HG02588 (cell line): ENCODE measurements around the gene PNRC1.
"Not testable (repeated sequence)": the region's sequence is repeated elsewhere in the genome, so short reads cannot be mapped to it uniquely, and the experiment has no call there.

ENCODE experiments used
- ATAC-seq: cut with Tn5 transposase; IDR thresholded peaks from one replicate; pipeline ENCODE4 v1.9.1; 2021; ENCODE audit warnings: mild to moderate bottlenecking, moderate library complexity; ENCODE audit not compliant: unreplicated experiment

The PNRC1 gene

GRCh38 chr6:89080281-89081128 lies at the start of gene PNRC1:
TSS of gene PNRC1 (plus strand) at chr6:89080751. CDS start at chr6:89080895, 144 bp downstream.
- ATAC-seq, result peak; percentile 72

- no peak for ATAC-seq
These were observed 48.0 kb upstream of the PNRC1 start for GRCh38 chr6:89032599-89032998.

GRCh38 chr6:89033461-89033860 lies 47.1 kb upstream of the PNRC1 start:
- no peak for ATAC-seq

DNA sequence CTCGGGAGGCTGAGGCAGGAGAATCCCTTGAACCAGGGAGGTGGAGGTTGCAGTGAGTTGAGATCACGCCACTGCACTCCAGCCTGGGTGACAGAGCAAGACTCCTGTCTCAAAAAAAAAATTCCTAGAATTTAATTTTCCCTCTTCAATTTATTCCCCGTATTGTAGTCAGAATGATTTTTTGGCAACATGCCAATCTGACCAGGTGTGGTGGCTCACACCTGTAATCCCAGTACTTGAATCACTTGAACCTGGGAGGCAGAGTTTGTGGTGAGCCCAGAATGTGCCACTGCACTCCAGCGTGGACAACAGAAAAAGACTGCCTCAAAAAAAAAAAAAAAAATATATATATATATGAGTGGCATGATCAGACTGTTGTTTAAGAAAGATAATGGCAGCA lies 46.4 kb upstream of the PNRC1 start:
- ATAC-seq, result not testable (repeated sequence)

- no peak for ATAC-seq
These were observed 45.8 kb upstream of the PNRC1 start for GRCh38 chr6:89034586-89035251.

- no peak for ATAC-seq
These were observed 45.1 kb upstream of the PNRC1 start for GRCh38 chr6:89035252-89036101.

GRCh38 chr6:89037141-89037900 lies 43.2 kb upstream of the PNRC1 start:
- ATAC-seq, result no peak

DNA sequence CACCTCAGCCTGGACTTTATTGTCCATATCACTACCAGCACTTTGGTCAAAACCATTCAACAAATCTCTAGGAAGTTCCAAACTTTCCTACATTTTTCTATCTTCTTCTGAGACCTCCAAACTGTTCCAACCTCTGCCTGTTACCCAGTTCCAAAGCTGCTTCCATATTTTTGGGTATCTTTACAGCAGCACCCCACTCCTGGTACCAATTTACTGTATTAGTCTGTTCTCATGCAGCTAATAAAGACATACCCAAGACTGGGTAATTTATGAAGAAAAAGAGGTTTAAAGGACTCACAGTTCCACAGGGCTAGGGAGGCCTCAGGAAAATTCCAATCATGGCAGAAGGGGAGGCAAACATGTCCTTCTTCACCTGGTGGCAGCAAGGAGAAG lies 42.7 kb upstream of the PNRC1 start:
- ATAC-seq, result not testable (repeated sequence)

GRCh38 chr6:89042664-89043063 lies 37.9 kb upstream of the PNRC1 start:
- ATAC-seq, result no peak

DNA sequence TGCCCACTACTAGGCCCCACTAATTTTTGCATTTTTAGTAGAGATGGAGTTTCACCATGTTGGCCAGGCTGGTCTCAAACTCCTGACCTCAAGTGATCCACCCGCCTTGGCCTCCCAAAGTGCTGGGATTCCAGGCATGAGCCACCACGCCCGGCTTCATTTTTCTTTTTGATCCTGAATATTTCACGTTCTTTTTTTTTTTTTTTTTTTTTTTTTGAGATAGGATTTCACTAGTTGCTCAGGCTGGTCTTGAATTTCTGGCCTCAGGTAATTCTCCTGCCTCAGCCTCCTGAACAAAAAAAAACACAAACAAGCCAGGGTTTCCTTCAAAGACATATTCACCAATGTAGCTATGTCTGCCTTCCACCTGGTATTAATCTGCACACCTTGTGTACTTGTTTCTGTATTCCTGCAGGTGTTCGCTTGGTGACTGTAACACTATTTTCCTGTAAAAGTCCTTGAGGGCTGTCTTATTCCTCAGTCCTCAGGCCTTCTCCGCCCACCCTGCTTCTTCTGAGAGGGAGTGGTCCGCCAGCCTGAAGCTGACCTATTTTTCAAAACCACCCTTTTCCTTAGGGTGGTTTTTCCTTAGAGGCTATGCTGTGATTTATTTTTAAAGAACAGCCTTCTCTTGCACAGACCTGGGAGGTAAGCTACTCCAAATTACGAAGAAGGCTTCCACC lies 36.1 kb upstream of the PNRC1 start:
- no peak for ATAC-seq

GRCh38 chr6:89045011-89045387 lies 35.6 kb upstream of the PNRC1 start:
- no peak for ATAC-seq

- no peak for ATAC-seq
These were observed 35.0 kb upstream of the PNRC1 start for GRCh38 chr6:89045576-89045975.

GRCh38 chr6:89047473-89047872 lies 33.1 kb upstream of the PNRC1 start:
- ATAC-seq, result no peak

GRCh38 chr6:89048288-89048923 lies 32.1 kb upstream of the PNRC1 start:
- no peak for ATAC-seq

DNA sequence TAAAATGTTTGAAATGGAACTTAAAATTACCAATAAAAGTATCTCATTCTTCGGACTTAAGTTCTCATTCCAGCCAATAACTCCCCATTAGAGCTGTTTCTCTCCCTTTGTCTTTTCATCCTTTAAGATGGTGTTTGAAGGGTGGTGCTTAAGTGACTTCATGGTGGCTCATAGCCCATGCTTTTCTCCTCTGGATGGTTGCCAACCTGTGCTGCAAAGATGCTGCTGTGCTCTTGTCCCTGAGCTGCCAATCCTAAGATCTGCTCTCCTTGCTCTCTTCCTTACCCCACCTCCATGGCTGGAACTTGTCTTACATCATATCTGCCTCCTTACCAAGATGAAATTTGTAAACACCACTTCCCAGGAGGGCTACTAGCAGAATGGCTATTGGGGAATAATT lies 31.6 kb upstream of the PNRC1 start:
- no peak for ATAC-seq

- ATAC-seq, result no peak
These were observed 30.4 kb upstream of the PNRC1 start for GRCh38 chr6:89050155-89050554.

DNA sequence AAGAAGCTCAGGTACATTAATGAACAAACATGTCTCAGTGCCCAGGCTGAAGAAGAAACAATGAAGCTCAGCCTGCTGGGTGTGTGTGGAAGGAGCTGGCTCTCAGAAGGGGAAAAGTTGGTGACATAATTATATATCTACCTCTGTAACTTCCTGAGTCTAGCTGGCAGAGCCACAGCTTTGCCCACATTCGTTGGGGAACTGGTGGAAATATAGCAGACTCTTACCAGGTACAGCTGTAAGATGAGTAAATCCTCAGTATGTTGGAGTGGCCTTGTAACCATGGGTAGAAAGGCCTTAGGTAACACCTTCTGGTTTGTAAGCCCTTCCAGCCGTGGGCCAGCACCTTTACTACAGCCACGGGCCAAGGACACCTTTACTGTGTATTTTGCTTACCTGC lies 29.9 kb upstream of the PNRC1 start:
- no peak for ATAC-seq

- no peak for ATAC-seq
These were observed 28.9 kb upstream of the PNRC1 start for GRCh38 chr6:89051676-89052075.

DNA sequence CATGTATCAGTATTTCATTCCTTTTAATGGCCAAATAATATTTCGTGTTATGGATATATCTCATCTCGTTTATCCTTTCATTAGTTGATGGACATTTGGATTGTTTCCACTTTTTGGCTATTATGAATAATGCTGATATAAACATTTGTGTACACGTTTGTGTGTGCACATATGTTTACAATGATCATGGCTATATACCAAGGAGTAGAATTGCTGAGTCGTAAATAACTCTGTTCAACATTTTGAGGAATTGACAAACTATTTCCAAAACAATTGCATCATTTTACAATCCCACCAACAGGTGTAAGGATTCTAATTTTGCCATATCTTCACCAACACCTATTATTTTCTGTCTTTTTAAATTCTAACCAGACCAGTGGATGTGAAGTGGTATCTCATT lies 26.3 kb upstream of the PNRC1 start:
- ATAC-seq, result no peak

DNA sequence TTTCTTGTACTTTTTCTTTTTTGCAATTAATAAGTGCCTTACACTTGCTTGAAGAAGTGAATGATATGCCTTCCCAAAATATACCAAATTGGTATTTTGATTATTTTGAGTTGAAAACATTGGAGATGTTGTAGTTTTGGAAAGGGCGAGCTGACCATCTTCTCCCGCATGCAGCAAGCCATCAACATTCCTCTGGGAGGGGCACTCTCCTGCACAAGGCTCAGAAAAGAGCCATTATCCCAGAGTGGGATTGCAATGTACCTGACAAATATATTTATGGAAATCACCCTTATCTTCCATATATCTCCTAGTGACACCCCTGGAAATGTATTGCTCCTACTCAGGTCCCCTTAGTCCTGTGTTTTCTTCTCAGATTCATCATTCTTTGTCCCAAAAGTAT lies 22.8 kb upstream of the PNRC1 start:
- ATAC-seq, result no peak
